NCI-H1694 treated with DMSO at 0.1 percent for 48 hours (cell line): ENCODE results near the gene ZFYVE9.
A peak's percentile ranks its signal among the peaks of the same experiment; 100 is the strongest.
"Not testable (repeated sequence)": the region's sequence is repeated elsewhere in the genome, so short reads cannot be mapped to it uniquely, and the experiment has no call there.

Experiments used
- DNase-seq: peaks from one replicate; lab custom pipeline; 2025; lab: John Stamatoyannopoulos, UW

The ZFYVE9 gene

GRCh38 chr1:52141513-52142219 lies at the start of gene ZFYVE9:
Gene ZFYVE9, plus strand, starts transcription at chr1:52142089. Its CDS starts 91,118 bp downstream, at chr1:52233207.
- peak; percentile 63 for DNase-seq

- DNase-seq: not testable (repeated sequence)
These were observed 47.6 kb upstream of the ZFYVE9 start for GRCh38 chr1:52094300-52094699.

- DNase-seq: no peak
These were observed 45.7 kb upstream of the ZFYVE9 start for GRCh38 chr1:52096216-52096615.

GRCh38 chr1:52098139-52098871 lies 43.6 kb upstream of the ZFYVE9 start:
- no peak for DNase-seq

- DNase-seq: no peak
These were observed 39.4 kb upstream of the ZFYVE9 start for GRCh38 chr1:52102336-52103013.

GRCh38 chr1:52111492-52111891 lies 30.4 kb upstream of the ZFYVE9 start:
- no peak for DNase-seq

GRCh38 chr1:52112489-52112888 lies 29.4 kb upstream of the ZFYVE9 start:
- no peak for DNase-seq

GRCh38 chr1:52119301-52120079 lies 22.4 kb upstream of the ZFYVE9 start:
- DNase-seq: no peak

- no peak for DNase-seq
These were observed 19.5 kb upstream of the ZFYVE9 start for GRCh38 chr1:52122384-52122783.

- no peak for DNase-seq
These were observed 18.3 kb upstream of the ZFYVE9 start for GRCh38 chr1:52123622-52124021.

- DNase-seq: no peak
These were observed 16.0 kb upstream of the ZFYVE9 start for GRCh38 chr1:52125736-52126359.

GRCh38 chr1:52127181-52128180 lies 14.4 kb upstream of the ZFYVE9 start:
- peak; percentile 81 for DNase-seq

- no peak for DNase-seq
These were observed 1.9 kb upstream of the ZFYVE9 start for GRCh38 chr1:52139817-52140540.

- no peak for DNase-seq
These were observed 1.0 kb upstream of the ZFYVE9 start for GRCh38 chr1:52140633-52141512.

- peak; percentile 29 for DNase-seq
These were observed 613 bp downstream of the ZFYVE9 start for GRCh38 chr1:52142220-52143183.

- no peak for DNase-seq
These were observed 3.2 kb downstream of the ZFYVE9 start for GRCh38 chr1:52145137-52145536.

- not testable (repeated sequence) for DNase-seq
These were observed 8.6 kb downstream of the ZFYVE9 start for GRCh38 chr1:52150445-52150844.
